Measurements from ENCODE around the gene LRP1B.

Gene LRP1B

GRCh38 chr2:141582213-141582612, 548.6 kb downstream of the LRP1B start:
- H3K36me3 ChIP-seq, result no peaks in the 10 kb centered on the region
- H3K27ac ChIP-seq, result no peak overlapping the region
- no peaks in the 10 kb centered on the region for H3K9me3 ChIP-seq
- no peak overlapping the region for H3K4me3 ChIP-seq (ENCODE audit: low read depth in 1 of 2, low read length in 1 of 2)
- no peaks in the 10 kb centered on the region for H3K4me1 ChIP-seq (ENCODE audit: control insufficient read depth in 1 of 2, insufficient read depth in 1 of 2, low read depth in 1 of 2, low read length in 1 of 2)
- H3K27me3 ChIP-seq, result no peaks in the 10 kb centered on the region
- TF ChIP-seq CTCF (IDR thresholded peaks at IDR 0.05), result no peak

- TF ChIP-seq CTCF (IDR thresholded peaks at IDR 0.05), result no peak
- H3K4me3 ChIP-seq (ENCODE audit: low read depth in 1 of 2, low read length in 1 of 2), result no peak overlapping the region
- no peaks in the 10 kb centered on the region for H3K27me3 ChIP-seq
- no peaks in the 10 kb centered on the region for H3K4me1 ChIP-seq (ENCODE audit: control insufficient read depth in 1 of 2, insufficient read depth in 1 of 2, low read depth in 1 of 2, low read length in 1 of 2)
- no peaks in the 10 kb centered on the region for H3K9me3 ChIP-seq
- no peaks in the 10 kb centered on the region for H3K36me3 ChIP-seq
- no peak overlapping the region for H3K27ac ChIP-seq
These were observed 551.7 kb downstream of the LRP1B start for GRCh38 chr2:141579071-141579470.

- no peak for TF ChIP-seq CTCF (IDR thresholded peaks at IDR 0.05)
- no peaks in the 10 kb centered on the region for H3K36me3 ChIP-seq
- no peak overlapping the region for H3K4me3 ChIP-seq (ENCODE audit: low read depth in 1 of 2, low read length in 1 of 2)
- H3K9me3 ChIP-seq, result no peaks in the 10 kb centered on the region
- H3K27me3 ChIP-seq, result no peaks in the 10 kb centered on the region
- no peaks in the 10 kb centered on the region for H3K4me1 ChIP-seq (ENCODE audit: control insufficient read depth in 1 of 2, insufficient read depth in 1 of 2, low read depth in 1 of 2, low read length in 1 of 2)
- H3K27ac ChIP-seq, result no peak overlapping the region
These were observed 560.2 kb downstream of the LRP1B start for GRCh38 chr2:141570474-141571131.

GRCh38 chr2:141569941-141570340, 560.9 kb downstream of the LRP1B start:
- no peak for TF ChIP-seq CTCF (IDR thresholded peaks at IDR 0.05)
- Histone ChIP-seq H3K27ac (no peak overlapping the region), H3K36me3 (no peaks in the 10 kb centered on the region), H3K4me1 (ENCODE audit: control insufficient read depth in 1 of 2, insufficient read depth in 1 of 2, low read depth in 1 of 2, low read length in 1 of 2) (no peaks in the 10 kb centered on the region), H3K4me3 (ENCODE audit: low read depth in 1 of 2, low read length in 1 of 2) (no peak overlapping the region), H3K9me3 (no peaks in the 10 kb centered on the region), H3K27me3 (no peaks in the 10 kb centered on the region)

- Histone ChIP-seq H3K4me3 (ENCODE audit: low read depth in 1 of 2, low read length in 1 of 2) (no peak overlapping the region), H3K9me3 (no peaks in the 10 kb centered on the region), H3K27ac (no peak overlapping the region), H3K27me3 (no peaks in the 10 kb centered on the region), H3K36me3 (no peaks in the 10 kb centered on the region), H3K4me1 (ENCODE audit: control insufficient read depth in 1 of 2, insufficient read depth in 1 of 2, low read depth in 1 of 2, low read length in 1 of 2) (no peaks in the 10 kb centered on the region)
- no peak for TF ChIP-seq CTCF (IDR thresholded peaks at IDR 0.05)
These were observed 565.2 kb downstream of the LRP1B start for GRCh38 chr2:141565597-141565996.

Measured in neutrophil (primary cell).